SU-DHL-6 (cell line): ENCODE data around the gene MCTS1.
A peak's percentile ranks its signal among the peaks of the same experiment; 100 is the strongest.

Experiments used
- H2AFZ ChIP-seq: fragments of 200-600 bp; sonication (generic); 2 replicates; pipeline ENCODE4 v1.6.1; 2014; ENCODE audit warnings: low read depth, mild to moderate bottlenecking, moderate library complexity, mixed read lengths, antibody characterized with exemption, low read length; ENCODE audit not compliant: severe bottlenecking
- H3F3A ChIP-seq: fragments of 200-600 bp; shearing (Covaris generic); 2 replicates; pipeline ENCODE4 v1.6.0; 2016; ENCODE audit warnings: antibody characterized with exemption, mild to moderate bottlenecking; ENCODE audit not compliant: insufficient read depth
- H3K27ac ChIP-seq: fragments of 200-600 bp; sonication (generic); 2 replicates; pipeline ENCODE4 v1.5.1; 2016; ENCODE audit warnings: low read depth, mild to moderate bottlenecking, low read length, moderate library complexity, mixed read lengths
- H3K27me3 ChIP-seq: fragments of 200-600 bp; sonication (generic), shearing (Covaris generic); 2 replicates; pipeline ENCODE4 v1.6.0; 2014; ENCODE audit warnings: mild to moderate bottlenecking, low read length
- H3K36me3 ChIP-seq: fragments of 200-600 bp; sonication (generic); 2 replicates; pipeline ENCODE4 v1.6.1; 2014; ENCODE audit warnings: mild to moderate bottlenecking, low read length, mixed read lengths
- H3K4me2 ChIP-seq: fragments of 300-600, 200-600 bp; shearing (Covaris generic), sonication (generic); 2 replicates; pipeline ENCODE4 v1.6.0; 2014; ENCODE audit warnings: low read length, low read depth, mild to moderate bottlenecking; ENCODE audit not compliant: poor library complexity, severe bottlenecking
- H3K4me3 ChIP-seq: fragments of 200-600 bp; sonication (generic); 2 replicates; pipeline ENCODE4 v1.5.1; 2014; ENCODE audit warnings: antibody characterized with exemption, low read length, mild to moderate bottlenecking, mixed read lengths; ENCODE audit not compliant: insufficient read depth, poor library complexity, severe bottlenecking
- H3K79me2 ChIP-seq: fragments of 200-600 bp; sonication (generic); 2 replicates; pipeline ENCODE4 v1.6.1; 2014; ENCODE audit warnings: mild to moderate bottlenecking, low read length, moderate library complexity; ENCODE audit not compliant: insufficient read depth
- H3K9ac ChIP-seq: fragments of 200-600 bp; sonication (generic); 2 replicates; pipeline ENCODE4 v1.7.0; 2014; ENCODE audit warnings: mild to moderate bottlenecking, low read length
- H3K9me2 ChIP-seq: fragments of 200-600 bp; sonication (generic); replicated peaks from 2 replicates; pipeline ENCODE4 v1.6.1; 2014; ENCODE audit warnings: low read length; ENCODE audit not compliant: insufficient read depth
- H3K9me3 ChIP-seq: fragments of 200-600 bp; sonication (generic); 2 replicates; pipeline ENCODE4 v1.6.1; 2014; ENCODE audit warnings: low read length, mixed read lengths; ENCODE audit not compliant: insufficient read depth
- H4K20me1 ChIP-seq: fragments of 200-600 bp; sonication (generic); 2 replicates; pipeline ENCODE4 v1.6.1; 2014; ENCODE audit warnings: low read depth, mild to moderate bottlenecking, antibody characterized with exemption, low read length, moderate library complexity, mixed read lengths
- CTCF ChIP-seq: fragments of 200-600 bp; sonication (generic); IDR thresholded peaks from one replicate; pipeline ENCODE4 v1.5.1; 2017; ENCODE audit warnings: antibody characterized with exemption, mild to moderate bottlenecking, low read length, moderate library complexity; ENCODE audit not compliant: insufficient read depth, poor library complexity, severe bottlenecking
- EZH2phosphoT487 ChIP-seq: fragments of 200-600 bp; sonication (generic), shearing (Covaris generic); conservative IDR thresholded peaks from 2 replicates; pipeline ENCODE4 v1.6.1; 2018; ENCODE audit warnings: mild to moderate bottlenecking, antibody characterized with exemption, low read length, moderate library complexity, mixed read lengths

The MCTS1 gene

GRCh38 chrX:120603707-120604360, at the start of gene MCTS1:
Gene MCTS1 (plus strand): TSS chrX:120604101. CDS start chrX:120604237, 136 bp downstream.
- Histone ChIP-seq H4K20me1 (no peaks in the 10 kb centered on the region), H3K27ac (peak within 1 kb of the TSS; percentile 85), H3K9ac (peak within 1 kb of the TSS; percentile 97), H3K9me3 (no peaks in the 10 kb centered on the region), H2AFZ (peak within 1 kb of the TSS; percentile 62), H3K36me3 (peaks cover 6% of the 10 kb centered on the region; the same call in 1 of the 2 replicates), H3K9me2 (no peaks in the 10 kb centered on the region), H3K4me2 (peak within 1 kb of the TSS; percentile 98), H3F3A (peaks cover 5% of the 10 kb centered on the region; the same call in 1 of the 2 replicates), H3K79me2 (peaks cover 24% of the 10 kb centered on the region), H3K4me3 (peak within 1 kb of the TSS; percentile 91), H3K27me3 (no peaks in the 10 kb centered on the region)
- TF ChIP-seq CTCF: no peak
- TF ChIP-seq EZH2phosphoT487: no peak

GRCh38 chrX:120556251-120556650, 47.6 kb upstream of the MCTS1 start:
- H3K79me2 ChIP-seq: peaks cover 26% of the 10 kb centered on the region
- H3K9me2 ChIP-seq: no peaks in the 10 kb centered on the region
- H3K27ac ChIP-seq: no peak overlapping the region
- H3K4me3 ChIP-seq: no peak overlapping the region
- no peaks in the 10 kb centered on the region for H3K27me3 ChIP-seq
- H3K36me3 ChIP-seq: peaks cover 2% of the 10 kb centered on the region; the same call in 1 of the 2 replicates
- H3K9me3 ChIP-seq: no peaks in the 10 kb centered on the region
- H4K20me1 ChIP-seq: no peaks in the 10 kb centered on the region
- no peak overlapping the region for H3K9ac ChIP-seq
- no peak overlapping the region for H3K4me2 ChIP-seq
- no peak for TF ChIP-seq CTCF
- TF ChIP-seq EZH2phosphoT487: no peak
- no peak overlapping the region for H2AFZ ChIP-seq
- no peaks in the 10 kb centered on the region for H3F3A ChIP-seq

- TF ChIP-seq EZH2phosphoT487: no peak
- no peak for TF ChIP-seq CTCF
- H3K27me3 ChIP-seq: no peaks in the 10 kb centered on the region
- peak overlapping the region; percentile 86 for H3K4me3 ChIP-seq
- no peak overlapping the region for H2AFZ ChIP-seq
- H3K4me2 ChIP-seq: peak overlapping the region; percentile 71
- peaks cover 26% of the 10 kb centered on the region for H3K79me2 ChIP-seq
- no peaks in the 10 kb centered on the region for H3K9me3 ChIP-seq
- H3K9ac ChIP-seq: peak overlapping the region; percentile 89
- peaks cover 11% of the 10 kb centered on the region for H3F3A ChIP-seq
- H4K20me1 ChIP-seq: no peaks in the 10 kb centered on the region
- H3K36me3 ChIP-seq: peaks cover 2% of the 10 kb centered on the region; the same call in 1 of the 2 replicates
- no peaks in the 10 kb centered on the region for H3K9me2 ChIP-seq
- peak overlapping the region; percentile 88 for H3K27ac ChIP-seq
Measured at GRCh38 chrX:120559804-120560203, 44.1 kb upstream of the MCTS1 start.
